ENCODE data around the gene BRCA1.

BRCA1 gene

DNA sequence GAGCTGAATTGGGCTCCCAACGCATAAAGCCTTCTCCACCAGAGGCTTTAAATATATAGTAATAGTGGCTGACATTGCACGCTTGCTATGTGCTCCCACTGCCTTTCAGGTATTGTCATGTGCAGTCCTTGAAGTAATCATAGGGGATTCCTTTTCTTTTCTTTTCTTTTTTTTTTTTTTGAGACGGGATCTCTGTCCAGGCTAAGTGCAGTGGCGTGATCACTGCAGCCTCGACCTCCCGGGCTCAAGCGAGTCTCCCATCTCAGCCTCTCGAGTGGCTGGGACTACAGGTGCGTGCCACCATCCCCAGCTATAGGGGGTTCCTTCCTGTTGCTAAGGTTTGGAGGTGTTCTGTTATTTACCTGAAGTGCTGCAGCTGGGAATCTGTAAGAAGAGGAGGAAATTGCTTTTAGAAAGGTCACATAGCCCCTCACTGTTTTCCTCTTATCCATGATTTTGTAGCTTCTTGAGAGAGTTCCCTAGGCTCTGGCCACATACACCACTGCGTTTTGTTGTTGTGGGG lies 126.1 kb downstream of the BRCA1 start:
- DNase-seq, result no peak

DNA sequence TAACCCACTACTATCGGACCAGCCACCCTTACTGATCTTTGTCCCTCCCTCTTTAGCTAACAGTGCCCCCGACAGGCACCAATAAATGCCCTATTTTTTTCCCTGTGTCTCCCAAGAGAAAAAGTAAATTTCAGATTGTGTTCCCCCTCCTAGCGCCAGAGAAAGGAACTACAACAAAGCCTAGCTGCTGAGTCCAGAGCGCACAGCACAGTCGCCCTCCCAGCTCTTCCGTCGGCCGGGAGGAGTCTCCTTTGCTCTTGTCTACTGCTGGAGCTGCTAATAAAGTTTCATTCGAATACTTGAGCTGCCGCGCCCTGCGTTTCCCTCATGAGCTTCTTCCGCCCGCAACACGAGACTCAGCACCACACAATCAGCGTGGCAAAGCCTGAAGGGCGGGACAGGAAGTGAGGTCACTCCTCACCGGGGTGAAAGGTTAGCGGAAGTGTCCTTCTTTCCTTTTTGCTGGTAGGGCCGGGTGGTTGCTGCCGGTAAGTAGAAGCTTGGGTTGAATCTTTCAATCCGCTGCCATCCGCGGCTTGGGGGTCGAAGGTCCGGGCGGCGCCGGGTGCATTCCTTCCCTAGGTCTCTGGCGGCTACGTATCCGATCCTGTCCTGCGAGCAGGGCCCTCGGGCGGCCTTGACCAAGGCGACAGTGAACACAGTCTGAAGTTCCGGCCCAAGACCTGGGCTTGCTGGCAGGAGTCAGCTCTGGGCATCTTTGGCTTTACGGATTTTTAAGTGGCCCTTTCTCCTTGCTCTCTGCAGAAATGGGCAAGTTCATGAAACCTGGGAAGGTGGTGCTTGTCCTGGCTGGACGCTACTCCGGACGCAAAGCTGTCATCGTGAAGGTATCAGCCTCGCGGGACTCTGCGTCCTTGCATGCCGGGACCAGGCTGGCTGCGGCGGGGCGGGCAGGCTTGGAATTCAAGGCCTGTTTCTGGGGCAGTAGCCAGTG lies 126.9 kb downstream of the BRCA1 start, which contains the start of gene RPL27:
Gene RPL27 (plus strand): TSS at position 436 of the 955 bp plus-strand sequence. CDS start 332 bp downstream, at position 768.
- DNase-seq, result peak; percentile 100

DNA sequence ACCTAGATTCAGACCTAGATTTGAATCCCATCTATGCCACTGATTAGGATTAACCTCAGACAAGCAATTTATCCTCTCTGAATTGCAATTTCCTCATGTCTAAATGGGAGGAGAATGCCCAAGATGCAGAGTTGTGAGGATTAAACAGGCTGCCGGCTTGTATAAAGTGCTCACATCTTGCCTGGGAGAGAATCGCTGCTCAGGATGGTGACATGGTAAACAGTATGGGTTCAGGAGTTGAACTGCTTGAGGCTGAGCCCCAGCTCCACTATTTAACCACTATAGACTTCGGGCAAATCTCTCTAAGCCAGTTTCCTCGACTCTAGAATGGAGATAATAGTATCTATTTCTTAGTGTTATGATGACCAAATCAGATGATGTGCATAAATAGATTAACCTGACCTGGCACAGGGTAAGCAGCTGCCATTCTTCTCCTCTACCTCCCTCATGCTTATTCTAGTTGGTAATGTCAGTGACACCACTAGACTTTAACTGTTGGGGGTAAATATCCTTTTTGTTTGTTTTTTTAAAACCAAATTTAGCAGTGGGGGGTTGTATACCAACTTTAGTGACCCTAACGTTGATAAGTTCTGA lies 127.7 kb downstream of the BRCA1 start:
- no peak for DNase-seq

Data from NCI-H2171 treated with DMSO at 0.1 percent for 48 hours (cell line).